AG20443 (cell line): ENCODE data around the gene BRI3BP.
A peak's percentile ranks its signal among the peaks of the same experiment; 100 is the strongest.
"Not testable (repeated sequence)": the region's sequence is repeated elsewhere in the genome, so short reads cannot be mapped to it uniquely, and the experiment has no call there.

Experiments used
- DNase-seq: peaks from one replicate; pipeline ENCODE4 v3.0.0; 2012; ENCODE audit warnings: low spot score, mixed read lengths

The BRI3BP gene

GRCh38 chr12:124972211-124972610 lies 21.2 kb upstream of the BRI3BP start:
- no peak for DNase-seq

GRCh38 chr12:124975276-124975675 lies 18.2 kb upstream of the BRI3BP start:
- no peak for DNase-seq

GRCh38 chr12:124976999-124977398 lies 16.4 kb upstream of the BRI3BP start:
- DNase-seq: no peak

GRCh38 chr12:124979568-124979967 lies 13.9 kb upstream of the BRI3BP start:
- no peak for DNase-seq

GRCh38 chr12:124980098-124980892 lies 13.2 kb upstream of the BRI3BP start:
- no peak for DNase-seq

GRCh38 chr12:124986876-124987275 lies 6.6 kb upstream of the BRI3BP start:
- not testable (repeated sequence) for DNase-seq

- peak; percentile 80 for DNase-seq
Measured at GRCh38 chr12:124992874-124993625, 395 bp upstream of the BRI3BP start.

GRCh38 chr12:124994437-124994975 lies 1.1 kb downstream of the BRI3BP start:
- no peak for DNase-seq

GRCh38 chr12:124995200-124995961 lies 1.9 kb downstream of the BRI3BP start:
- DNase-seq: no peak

- no peak for DNase-seq
Measured at GRCh38 chr12:124998705-124999104, 5.3 kb downstream of the BRI3BP start.

GRCh38 chr12:125001636-125002035 lies 8.2 kb downstream of the BRI3BP start:
- DNase-seq: no peak

- no peak for DNase-seq
Measured at GRCh38 chr12:125003021-125003420, 9.6 kb downstream of the BRI3BP start.

GRCh38 chr12:125004621-125005020 lies 11.2 kb downstream of the BRI3BP start:
- no peak for DNase-seq

- DNase-seq: no peak
Measured at GRCh38 chr12:125005652-125006051, 12.2 kb downstream of the BRI3BP start.

GRCh38 chr12:125006365-125006764 lies 12.9 kb downstream of the BRI3BP start:
- DNase-seq: no peak

GRCh38 chr12:125013816-125014442 lies 20.5 kb downstream of the BRI3BP start:
- no peak for DNase-seq

GRCh38 chr12:125014526-125014925 lies 21.1 kb downstream of the BRI3BP start:
- DNase-seq: no peak

- DNase-seq: no peak
Measured at GRCh38 chr12:125015680-125016310, 22.4 kb downstream of the BRI3BP start.

- DNase-seq: no peak
Measured at GRCh38 chr12:125017801-125018200, 24.4 kb downstream of the BRI3BP start.

GRCh38 chr12:125018356-125018755 lies 24.9 kb downstream of the BRI3BP start:
- DNase-seq: no peak

GRCh38 chr12:125021096-125021495 lies 27.7 kb downstream of the BRI3BP start:
- no peak for DNase-seq
